ENCODE data around the gene TRIP10. TPM values are rescaled to one million over a fixed set of nuclear protein-coding genes. Genes with fewer than 3 reads are reported as not detected.

The TRIP10 gene
- total and polyA plus RNA-seq, 2 of the 13 experiments (the other 11 are each of a cell fraction or from before 2014, with no cell fraction given) = 32.5 to 33.2 TPM

- TF ChIP-seq CREB3 (CRISPR knock-in tag; IDR thresholded peaks at IDR 0.05) = no peak
- no peak for TF ChIP-seq SOX13 (IDR thresholded peaks at IDR 0.05)
- peak in 1 of 2 experiments; percentile 57; a peak in 2 of 4 replicates for TF ChIP-seq SOX13 (CRISPR knock-in tag; conservative IDR thresholded peaks at IDR 0.05 in 1 of 2, IDR thresholded peaks at IDR 0.05 in 1 of 2)
- no peak for TF ChIP-seq TCF7 (IDR thresholded peaks at IDR 0.05; ENCODE audit: low read depth)
- TF ChIP-seq HMGXB3 (CRISPR knock-in tag; IDR thresholded peaks at IDR 0.05; ENCODE audit: borderline replicate concordance) = no peak
- TF ChIP-seq ZSCAN20 (CRISPR knock-in tag; IDR thresholded peaks at IDR 0.05; ENCODE audit: borderline replicate concordance) = peak; percentile 81; the same call in 1 of the 2 replicates
- TF ChIP-seq ZSCAN25 (CRISPR knock-in tag; IDR thresholded peaks at IDR 0.05) = peak; percentile 89
- no peak for TF ChIP-seq ZNF326 (CRISPR knock-in tag; IDR thresholded peaks at IDR 0.05; ENCODE audit: borderline replicate concordance)
- TF ChIP-seq ZKSCAN8 (CRISPR knock-in tag; IDR thresholded peaks at IDR 0.05; ENCODE audit: borderline replicate concordance) = no peak
- TF ChIP-seq ZNF644 (CRISPR knock-in tag; IDR thresholded peaks at IDR 0.05; ENCODE audit: low read depth) = no peak
- TF ChIP-seq ATF6 (CRISPR knock-in tag; conservative IDR thresholded peaks at IDR 0.05) = no peak
- TF ChIP-seq ZNF143 (CRISPR knock-in tag; IDR thresholded peaks at IDR 0.05) = peak; percentile 69
- 0 out of 2 replicates have a peak, but pooled peaks have one; percentile 44 for TF ChIP-seq RNF2 (conservative IDR thresholded peaks at IDR 0.05; ENCODE audit: low read depth)
- peak; percentile 67; the same call in 1 of the 2 replicates for TF ChIP-seq THAP9 (CRISPR knock-in tag; IDR thresholded peaks at IDR 0.05; ENCODE audit: borderline replicate concordance)
- peak; percentile 86; the same call in 1 of the 2 replicates for TF ChIP-seq ZNF749 (CRISPR knock-in tag; IDR thresholded peaks at IDR 0.05; ENCODE audit: borderline replicate concordance)
- no peak for TF ChIP-seq ZNF790 (CRISPR knock-in tag; IDR thresholded peaks at IDR 0.05; ENCODE audit: borderline replicate concordance)
- peak; percentile 56 for TF ChIP-seq BCL6 (CRISPR knock-in tag; IDR thresholded peaks at IDR 0.05)
- no peak for TF ChIP-seq ZNF7 (CRISPR knock-in tag; IDR thresholded peaks at IDR 0.05)
- peak; percentile 72 for TF ChIP-seq MIER2 (CRISPR knock-in tag; IDR thresholded peaks at IDR 0.05)
Observed at GRCh38 chr19:6753178-6754031, 13.9 kb downstream of the TRIP10 start (continued).

Measured in HepG2 (cell line).